H1 (cell line): ENCODE data around the gene RPL41. TPM values are rescaled to one million over a fixed set of nuclear protein-coding genes. Genes with fewer than 3 reads are reported as not detected.

ENCODE experiments used
- CTCF ChIA-PET: fragments of 300-600 bp; sonication (Branson Sonifier 250); formaldehyde crosslinking; loops from one replicate; lab custom pipeline; 2021; ENCODE audit not compliant: partially characterized antibody; lab: Charles Lee
- POLR2A ChIA-PET: fragments of 300-600 bp; sonication (Branson Sonifier 250); formaldehyde crosslinking; loops from one replicate; lab custom pipeline; 2021; ENCODE audit warnings: inconsistent platforms; ENCODE audit not compliant: partially characterized antibody; lab: Charles Lee
- DNase-seq, 2 experiments: peaks; one replicate each; pipeline versions ENCODE4 v3.0.0 to v3.0.0-alpha.2; 2010 to 2022; ENCODE audit warnings: low spot score in 2 of 2, low read depth in 1 of 2, mixed read lengths in 1 of 2
- FAIRE-seq: peaks from 2 replicates; lab custom pipeline; 2011; peaks lifted over from hg19 to GRCh38; lab: Jason Lieb, UNC
- H2AFZ ChIP-seq: 2 replicates; pipeline ENCODE4 v1.8.1; 2012; ENCODE audit warnings: low read length, inconsistent platforms
- H2AK5ac ChIP-seq: 2 replicates; pipeline ENCODE4 v1.6.1; 2013; ENCODE audit warnings: low read depth, low read length
- H2BK120ac ChIP-seq: replicated peaks from 2 replicates; pipeline ENCODE3; 2013; ENCODE audit warnings: low read depth, low read length, inconsistent platforms
- H2BK12ac ChIP-seq: 2 replicates; pipeline ENCODE4 v1.6.1; 2013; ENCODE audit warnings: low read depth, low read length
- H2BK15ac ChIP-seq: 2 replicates; pipeline ENCODE4 v1.6.1; 2013; ENCODE audit warnings: low read length
- H2BK20ac ChIP-seq: 2 replicates; pipeline ENCODE4 v1.6.1; 2013; ENCODE audit warnings: low read length
- H2BK5ac ChIP-seq: 2 replicates; pipeline ENCODE4 v1.6.1; 2013; ENCODE audit warnings: low read depth, low read length
- H3K14ac ChIP-seq: 2 replicates; pipeline ENCODE4 v1.6.1; 2013; ENCODE audit warnings: inconsistent platforms; ENCODE audit not compliant: insufficient read length
- H3K18ac ChIP-seq: 2 replicates; pipeline ENCODE4 v1.6.1; 2013; ENCODE audit warnings: low read length; ENCODE audit errors: extremely low read depth
- H3K23ac ChIP-seq: 2 replicates; pipeline ENCODE4 v1.6.1; 2013; ENCODE audit warnings: inconsistent platforms; ENCODE audit not compliant: insufficient read length
- H3K23me2 ChIP-seq: 2 replicates; pipeline ENCODE4 v1.6.1; 2013; ENCODE audit warnings: low read depth, low read length
- H3K27ac ChIP-seq: 2 replicates; pipeline ENCODE4 v1.6.1; 2011; ENCODE audit warnings: low read depth, low read length, inconsistent platforms
- H3K27me3 ChIP-seq, 4 experiments: replicated peaks in 1 of 4; 1 replicate in 1 of 4; 2 replicates in 3 of 4; pipeline versions ENCODE4 v1.6.1 to v1.8.1; 2011 to 2013; ENCODE audit warnings: low read length in 3 of 4, mild to moderate bottlenecking in 3 of 4, inconsistent platforms in 2 of 4, mixed read lengths in 2 of 4, moderate library complexity in 1 of 4; ENCODE audit not compliant: control insufficient read depth in 3 of 4, insufficient read depth in 3 of 4; ENCODE audit errors: extremely low read depth in 1 of 4
- H3K36me3 ChIP-seq, 4 experiments: 2 replicates each; pipeline versions ENCODE4 v1.6.1 to v1.8.1; 2011 to 2013; ENCODE audit warnings: mild to moderate bottlenecking in 4 of 4, low read length in 3 of 4, moderate library complexity in 2 of 4, control low read depth in 1 of 4, inconsistent platforms in 1 of 4; ENCODE audit not compliant: insufficient read depth in 4 of 4, control insufficient read depth in 2 of 4
- H3K4ac ChIP-seq: replicated peaks from 2 replicates; pipeline ENCODE3; 2013; ENCODE audit warnings: low read length, low read depth, mixed read lengths, inconsistent platforms; ENCODE audit not compliant: insufficient read length
- H3K4me1 ChIP-seq, 4 experiments: replicated peaks in 1 of 4; 1 replicate in 1 of 4; 2 replicates in 3 of 4; pipeline versions ENCODE4 v1.6.1 to v1.8.1; 2011 to 2013; ENCODE audit warnings: low read length in 3 of 4, inconsistent platforms in 2 of 4, mixed read lengths in 1 of 4; ENCODE audit not compliant: insufficient read depth in 4 of 4, control insufficient read depth in 3 of 4
- H3K4me2 ChIP-seq, 2 experiments: 2 replicates each; pipeline versions ENCODE4 v1.6.1 to v1.8.1; 2011 to 2013; ENCODE audit warnings: low read depth in 2 of 2, low read length in 2 of 2, control low read depth in 1 of 2, inconsistent platforms in 1 of 2, mild to moderate bottlenecking in 1 of 2; ENCODE audit not compliant: insufficient read depth in 1 of 2
- H3K4me3 ChIP-seq, 4 experiments: fragments of 200-600, 300-600 bp in 1 of 4; sonication (generic), shearing (Covaris generic), sonication (Bioruptor Twin) in 1 of 4; 2 replicates each; pipeline versions ENCODE4 v1.5.1 to v1.8.1; 2011 to 2016; ENCODE audit warnings: low read length in 4 of 4, low read depth in 3 of 4, control low read depth in 2 of 4, inconsistent platforms in 2 of 4, mild to moderate bottlenecking in 2 of 4, mixed read lengths in 1 of 4, moderate library complexity in 1 of 4; ENCODE audit not compliant: insufficient read depth in 2 of 4; ENCODE audit errors: extremely low read depth in 1 of 4
- H3K56ac ChIP-seq: replicated peaks from 2 replicates; pipeline ENCODE3; 2013; ENCODE audit warnings: low read depth, mild to moderate bottlenecking, mixed read lengths, low read length, inconsistent platforms; ENCODE audit not compliant: insufficient read length
- H3K79me1 ChIP-seq: 2 replicates; pipeline ENCODE4 v1.6.1; 2013; ENCODE audit warnings: low read depth, low read length, control low read depth
- H3K79me2 ChIP-seq, 2 experiments: 2 replicates each; pipeline versions ENCODE4 v1.6.1 to v1.8.1; 2012 to 2013; ENCODE audit warnings: low read length in 2 of 2, mild to moderate bottlenecking in 2 of 2, inconsistent platforms in 1 of 2; ENCODE audit not compliant: insufficient read depth in 2 of 2, control insufficient read depth in 1 of 2
- H3K9ac ChIP-seq, 4 experiments: replicated peaks in 1 of 4; 1 replicate in 1 of 4; 2 replicates in 3 of 4; pipeline versions ENCODE4 v1.6.1 to v1.8.1; 2011 to 2013; ENCODE audit warnings: low read depth in 3 of 4, low read length in 3 of 4, control low read depth in 2 of 4, mild to moderate bottlenecking in 2 of 4, moderate library complexity in 2 of 4, inconsistent platforms in 1 of 4; ENCODE audit errors: extremely low read depth in 1 of 4
- H3K9me3 ChIP-seq, 2 experiments: 2 replicates each; pipeline versions ENCODE4 v1.6.1 to v1.8.1; 2012 to 2013; ENCODE audit warnings: mild to moderate bottlenecking in 2 of 2, moderate library complexity in 2 of 2, control low read depth in 1 of 2, inconsistent platforms in 1 of 2, low read depth in 1 of 2, low read length in 1 of 2, mixed read lengths in 1 of 2; ENCODE audit not compliant: insufficient read depth in 2 of 2
- H4K20me1 ChIP-seq, 2 experiments: replicated peaks in 1 of 2; 2 replicates each; pipeline versions ENCODE3 to v1.8.1; 2011 to 2013; ENCODE audit warnings: inconsistent platforms in 2 of 2, low read length in 2 of 2, mild to moderate bottlenecking in 1 of 2; ENCODE audit not compliant: insufficient read depth in 2 of 2, control insufficient read depth in 1 of 2
- H4K5ac ChIP-seq: 2 replicates; pipeline ENCODE4 v1.6.1; 2013; ENCODE audit warnings: low read length, low read depth, mixed read lengths, inconsistent platforms; ENCODE audit not compliant: insufficient read length
- H4K8ac ChIP-seq: 2 replicates; pipeline ENCODE4 v1.8.0; 2013; ENCODE audit warnings: mild to moderate bottlenecking, moderate library complexity, low read length, inconsistent platforms; ENCODE audit not compliant: insufficient read depth; ENCODE audit errors: extremely low read depth
- H4K91ac ChIP-seq: replicated peaks from 2 replicates; pipeline ENCODE3; 2013; ENCODE audit warnings: low read length, mixed read lengths, inconsistent platforms; ENCODE audit not compliant: insufficient read length
- CEBPB ChIP-seq: IDR thresholded peaks from 2 replicates; pipeline ENCODE4 v1.6.1; 2012; ENCODE audit warnings: low read depth, low read length
- EGR1 ChIP-seq: IDR thresholded peaks from 2 replicates; pipeline ENCODE4 v1.6.1; 2011; ENCODE audit warnings: low read depth, low read length, borderline replicate concordance
- JUND ChIP-seq: IDR thresholded peaks from 2 replicates; pipeline ENCODE4 v1.6.1; 2011; ENCODE audit warnings: mild to moderate bottlenecking, improper control_type of control experiment, low read length
- RNF2 ChIP-seq: fragments of 200-900, 300-1000 bp; sonication (generic); IDR thresholded peaks from 2 replicates; pipeline ENCODE4 v1.7.1; 2016; ENCODE audit warnings: borderline replicate concordance, low read depth, mild to moderate bottlenecking, antibody characterized with exemption, low read length; ENCODE audit not compliant: poor library complexity, severe bottlenecking; ENCODE audit errors: missing control alignments
- SAP30 ChIP-seq: fragments of 300-600 bp; sonication (generic); IDR thresholded peaks from 2 replicates; pipeline ENCODE4 v1.7.1; 2012; ENCODE audit warnings: low read length, moderate library complexity, mild to moderate bottlenecking, inconsistent platforms; ENCODE audit not compliant: insufficient read depth, insufficient replicate concordance
- TAF7 ChIP-seq: optimal IDR thresholded peaks from 2 replicates; pipeline ENCODE3; 2011; ENCODE audit warnings: low read depth, mild to moderate bottlenecking, inconsistent platforms, low read length, moderate library complexity, borderline replicate concordance
- YY1 ChIP-seq: IDR thresholded peaks from 2 replicates; pipeline ENCODE4 v1.6.1; 2011; ENCODE audit warnings: low read depth, mild to moderate bottlenecking, low read length
- WGBS, 2 experiments: shearing (Covaris generic) in 1 of 2; methylation state at CpG; one replicate each; pipeline versions ENCODE4 v1.1.6 to v1.1.7; 2013 to 2015; ENCODE audit warnings: low lambda C conversion rate in 2 of 2, mixed read lengths in 2 of 2, inconsistent platforms in 1 of 2, low coverage in 1 of 2, missing lambda C conversion rate in 1 of 2; ENCODE audit not compliant: insufficient replicate concordance in 2 of 2, insufficient coverage in 1 of 2, insufficient read length in 1 of 2; ENCODE audit errors: extremely low coverage in 1 of 2, missing lambda C conversion rate in 1 of 2; 5-methylcytosine and 5-hydroxymethylcytosine counted together
- polyA plus RNA-seq, 7 experiments: library from polyadenylated mRNA; depleted of rRNA in 3 of 7; stranded (reverse) in 5 of 7; unstranded in 2 of 7; fragments of >200 nt in 5 of 7; fragments of 200-250 nt in 2 of 7; gene quantifications; 1 replicate in 5 of 7; 2 replicates in 1 of 7; 4 replicates in 1 of 7; pipeline versions ENCODE4 v1.2.1 to v1.2.3, GENCODE V29; 2011 to 2013; ENCODE audit warnings: missing spikeins in 2 of 7, mixed read lengths in 2 of 7
- total RNA-seq: library from RNA; stranded (reverse); fragmentation: NEBNext Ultra II Directional; extraction: Animal tissue kit (Norgen Biotek cat#: 25700); gene quantifications from 2 replicates; pipeline ENCODE4 v1.2.1, GENCODE V29; 2021
- TF ChIP-seq, protein P1 (sequence below): IDR thresholded peaks from 2 replicates; pipeline ENCODE4 v1.6.1; 2012; ENCODE audit warnings: inconsistent platforms
- TF ChIP-seq, protein P2 (sequence below): IDR thresholded peaks from 2 replicates; pipeline ENCODE4 v1.6.1; 2011; ENCODE audit warnings: low read length, improper control_type of control experiment

The RPL41 gene
- total and polyA plus RNA-seq, 2 of the 8 experiments (the other 6 are each of a cell fraction or from before 2014, with no cell fraction given) = 4,440 to 16,488 TPM

DNA sequence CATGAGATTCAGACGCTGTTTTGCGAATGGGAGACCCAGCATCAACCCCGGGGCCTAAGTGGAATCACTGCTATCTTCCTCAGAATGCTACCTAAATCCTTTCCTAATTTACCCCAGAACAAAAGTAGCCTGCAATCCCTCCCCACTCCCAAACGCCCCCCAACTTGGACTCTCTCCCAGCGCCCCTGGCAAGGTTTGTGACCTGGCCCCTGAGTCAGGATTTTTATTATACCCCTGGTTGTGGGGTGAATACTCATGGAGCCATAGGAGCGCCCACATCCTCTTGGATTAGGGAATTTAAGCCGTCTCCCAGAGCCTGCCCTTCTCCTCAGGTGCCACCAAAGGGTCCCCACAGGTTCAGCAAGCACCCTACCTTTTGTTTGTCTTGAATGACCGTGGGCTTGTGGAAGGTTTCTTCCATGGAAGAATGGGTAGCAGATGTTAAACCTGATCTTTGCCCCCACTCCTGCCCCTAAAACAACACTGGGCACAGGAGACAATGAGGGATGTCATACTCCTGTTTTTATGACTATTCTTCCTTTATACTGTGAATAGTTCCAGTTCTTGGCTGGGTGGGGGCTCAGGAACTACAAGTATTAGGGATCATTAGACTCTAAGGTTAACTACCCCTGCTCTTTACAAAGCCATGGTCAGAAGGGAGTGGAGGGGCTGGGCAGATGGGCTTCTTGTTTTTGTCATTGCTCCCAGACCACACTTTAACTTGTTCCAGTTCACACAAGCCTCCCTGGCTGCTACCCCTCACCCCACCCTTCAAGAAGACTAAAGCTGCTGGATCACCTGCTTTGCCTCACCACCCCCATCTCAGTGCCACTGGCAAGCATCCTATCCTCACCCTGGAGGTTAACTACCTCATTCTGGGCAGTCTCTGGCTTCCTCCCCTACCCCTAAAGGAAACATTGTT is 36.6 kb downstream of the RPL41 start:
- Histone ChIP-seq H3K27me3 (no peaks in the 10 kb centered on the region; a peak in 1 of 7 replicates), H3K4me2 (peak overlapping the region; percentile 67 to 70), H3K79me2 (peaks cover 0 to 6% of the 10 kb centered on the region in 2 experiments; a peak in 1 of 4 replicates), H3K23me2 (peaks cover 10% of the 10 kb centered on the region), H3K14ac (no peak overlapping the region), H3K4me1 (peaks cover 6 to 14% (median 9%) of the 10 kb centered on the region in 4 experiments; a peak in 6 of 7 replicates), H3K79me1 (0 out of 2 replicates have a peak, but pooled peaks cover 2% of the 10 kb centered on the region), H3K56ac (no peak overlapping the region), H4K5ac (peak overlapping the region; percentile 26), H2BK15ac (no peak overlapping the region), H4K8ac (peak overlapping the region; percentile 46; the same call in 1 of the 2 replicates), H2BK20ac (no peak overlapping the region), H3K9ac (peak overlapping the region; percentile 46 to 75 (median 58)), H2AFZ (no peak overlapping the region), H3K9me3 (no peaks in the 10 kb centered on the region), H2BK5ac (no peak overlapping the region), H3K27ac (no peak overlapping the region), H3K36me3 (peaks cover 3 to 13% (median 4%) of the 10 kb centered on the region in 4 experiments; a peak in 6 of 8 replicates), H2BK120ac (no peak overlapping the region), H3K23ac (no peak overlapping the region), H3K4me3 (peak overlapping the region; percentile 66 to 84 (median 82)), H4K20me1 (no peaks in the 10 kb centered on the region), H2AK5ac (no peak overlapping the region), H4K91ac (peak overlapping the region; percentile 69), H3K4ac (no peak overlapping the region), H3K18ac (peak overlapping the region; percentile 15; the same call in 1 of the 2 replicates), H2BK12ac (no peak overlapping the region)
- CTCF ChIA-PET = interaction anchor here (1.7 kb wide), 1 partner anchor 8 kb away, joined by 4 read pairs; no protein-coding TSS in a partner anchor
- DNase-seq (no peak), FAIRE-seq (no peak)
- WGBS, 2 experiments = 23% methylated on average over 8 of the region's 8 CpGs; no CpG with 5 or more reads in 1 of the 2 experiments
- POLR2A ChIA-PET = interaction anchor here (1.4 to 15.6 kb wide), 6 partner anchors 10 to 108 kb away, joined by 3 to 656 read pairs (median 29); partner anchors contain the start of genes RNF41, RPL41, SMARCC2 and ZC3H10
- TF ChIP-seq YY1 (no peak), CEBPB (no peak), JUND (no peak), RNF2 (no peak), TAF7 (no peak), SAP30 (no peak), EGR1 (no peak)
- TF ChIP-seq, protein P1, sequence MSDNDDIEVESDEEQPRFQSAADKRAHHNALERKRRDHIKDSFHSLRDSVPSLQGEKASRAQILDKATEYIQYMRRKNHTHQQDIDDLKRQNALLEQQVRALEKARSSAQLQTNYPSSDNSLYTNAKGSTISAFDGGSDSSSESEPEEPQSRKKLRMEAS = no peak
- TF ChIP-seq, protein P2, sequence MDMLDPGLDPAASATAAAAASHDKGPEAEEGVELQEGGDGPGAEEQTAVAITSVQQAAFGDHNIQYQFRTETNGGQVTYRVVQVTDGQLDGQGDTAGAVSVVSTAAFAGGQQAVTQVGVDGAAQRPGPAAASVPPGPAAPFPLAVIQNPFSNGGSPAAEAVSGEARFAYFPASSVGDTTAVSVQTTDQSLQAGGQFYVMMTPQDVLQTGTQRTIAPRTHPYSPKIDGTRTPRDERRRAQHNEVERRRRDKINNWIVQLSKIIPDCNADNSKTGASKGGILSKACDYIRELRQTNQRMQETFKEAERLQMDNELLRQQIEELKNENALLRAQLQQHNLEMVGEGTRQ = no peak
